ENCODE data around the gene NACA2.
"Not testable (repeated sequence)": the region's sequence is repeated elsewhere in the genome, so short reads cannot be mapped to it uniquely, and the experiment has no call there.

Gene NACA2

GRCh38 chr17:61591018-61591417, at the start of gene NACA2:
NACA2 (minus strand) TSS chr17:61591219; CDS start chr17:61591180, 39 bp downstream.
- DNase-seq (ENCODE audit: low read depth, low spot score), result no peak

DNA sequence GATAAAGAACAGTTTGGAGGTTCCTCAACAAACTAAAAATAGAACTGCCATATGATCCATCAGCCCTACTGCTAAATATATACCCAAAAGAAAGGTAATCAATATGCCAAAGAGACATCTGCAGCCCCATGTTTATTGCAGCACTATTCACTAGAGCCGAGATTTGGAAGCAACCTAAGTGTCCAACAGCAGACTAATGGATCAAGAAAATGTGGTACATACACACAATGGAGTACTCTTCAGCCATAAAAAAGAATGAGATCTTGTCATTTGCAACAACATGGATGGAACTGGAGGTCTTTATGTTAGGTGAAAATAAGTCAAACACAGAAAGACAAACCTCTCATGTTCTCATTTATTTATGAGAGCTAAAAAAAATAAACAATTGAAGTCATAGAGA, 48.8 kb upstream of the NACA2 start:
- no peak for DNase-seq (ENCODE audit: low read depth, low spot score)

DNA sequence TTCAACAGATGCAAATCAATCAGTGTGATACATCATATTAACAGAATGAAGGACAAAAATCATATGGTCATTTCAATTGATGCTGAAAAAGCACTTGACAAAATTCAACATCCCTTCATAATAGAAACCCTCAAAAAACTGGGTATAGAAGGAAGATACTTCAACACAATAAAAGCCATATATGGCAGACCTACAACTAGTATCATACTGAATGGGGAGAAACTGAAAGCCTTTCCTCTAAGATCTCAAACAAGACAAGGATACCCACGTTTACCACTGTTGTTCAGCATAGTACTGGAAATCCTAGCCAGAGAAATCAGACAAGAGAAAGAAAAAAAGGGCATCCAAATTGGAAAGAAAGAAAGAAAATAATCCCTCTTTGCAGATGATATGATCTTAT, 47.1 kb upstream of the NACA2 start:
- DNase-seq (ENCODE audit: low read depth, low spot score), result no peak

- DNase-seq (ENCODE audit: low read depth, low spot score), result peak; percentile 30
These were observed 45.0 kb upstream of the NACA2 start for GRCh38 chr17:61635913-61636432.

- no peak for DNase-seq (ENCODE audit: low read depth, low spot score)
These were observed 44.0 kb upstream of the NACA2 start for GRCh38 chr17:61634942-61635538.

- no peak for DNase-seq (ENCODE audit: low read depth, low spot score)
These were observed 43.1 kb upstream of the NACA2 start for GRCh38 chr17:61634011-61634539.

- DNase-seq (ENCODE audit: low read depth, low spot score), result no peak
These were observed 41.8 kb upstream of the NACA2 start for GRCh38 chr17:61632826-61633225.

DNA sequence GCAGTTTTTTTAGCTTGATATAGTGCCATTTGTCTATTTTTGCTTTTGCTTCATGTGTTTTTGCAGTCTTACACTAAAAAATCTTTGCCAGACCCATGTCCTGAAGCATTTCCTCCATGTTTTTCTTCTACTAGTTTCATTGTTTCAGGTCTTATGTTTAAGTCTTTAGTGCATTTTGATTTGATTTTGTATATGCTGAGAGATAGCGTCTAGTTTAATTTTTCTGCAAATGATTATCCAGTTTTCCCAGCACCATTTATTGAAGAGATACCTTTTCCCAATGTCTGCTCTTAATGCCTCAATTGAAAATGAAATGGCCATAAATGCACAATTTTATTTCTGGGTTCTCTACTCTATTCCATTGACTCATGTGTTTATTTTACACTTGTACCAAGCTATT, 40.8 kb upstream of the NACA2 start:
- DNase-seq (ENCODE audit: low read depth, low spot score), result no peak

DNA sequence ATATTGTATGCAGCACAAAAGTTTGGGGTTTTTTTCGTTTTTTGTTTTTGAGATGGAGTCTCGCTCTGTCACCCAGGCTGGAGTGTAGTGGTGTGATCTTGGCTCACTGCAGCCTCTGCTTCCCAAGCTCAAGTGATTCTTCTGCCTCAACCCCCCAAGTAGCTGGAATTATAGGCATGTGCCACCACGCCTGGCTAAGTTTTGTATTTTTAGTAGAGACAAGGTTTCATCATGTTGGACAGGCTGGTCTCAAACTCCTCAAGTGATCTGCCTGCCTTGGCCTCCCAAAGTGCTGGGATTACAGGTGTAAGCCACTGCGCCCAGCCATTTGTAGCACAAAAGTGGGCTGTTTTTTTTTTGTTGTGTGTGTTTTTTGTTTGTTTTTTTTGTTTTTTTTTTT, 37.1 kb upstream of the NACA2 start:
- DNase-seq (ENCODE audit: low read depth, low spot score), result not testable (repeated sequence)

DNA sequence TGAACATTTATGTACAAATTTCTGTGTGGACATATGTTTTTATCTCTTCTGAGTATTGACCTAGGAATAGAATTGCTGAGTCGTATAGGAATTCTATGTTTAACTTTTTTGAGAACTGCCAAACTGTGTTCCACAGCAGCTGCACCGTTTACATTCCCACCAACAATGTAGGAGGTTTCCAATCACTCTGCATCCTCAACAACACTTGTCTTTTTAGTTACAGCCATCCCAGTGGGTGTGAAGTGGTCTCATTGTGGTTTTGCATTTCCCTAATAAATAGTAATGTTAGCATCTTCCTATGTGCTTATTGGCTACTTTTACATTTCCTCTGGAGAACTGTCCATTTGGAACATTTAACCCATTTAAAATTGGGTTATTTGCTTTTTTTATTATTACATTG, 36.6 kb upstream of the NACA2 start:
- no peak for DNase-seq (ENCODE audit: low read depth, low spot score)

- no peak for DNase-seq (ENCODE audit: low read depth, low spot score)
These were observed 36.1 kb upstream of the NACA2 start for GRCh38 chr17:61627125-61627524.

- DNase-seq (ENCODE audit: low read depth, low spot score), result no peak
These were observed 34.5 kb upstream of the NACA2 start for GRCh38 chr17:61625564-61625963.

DNA sequence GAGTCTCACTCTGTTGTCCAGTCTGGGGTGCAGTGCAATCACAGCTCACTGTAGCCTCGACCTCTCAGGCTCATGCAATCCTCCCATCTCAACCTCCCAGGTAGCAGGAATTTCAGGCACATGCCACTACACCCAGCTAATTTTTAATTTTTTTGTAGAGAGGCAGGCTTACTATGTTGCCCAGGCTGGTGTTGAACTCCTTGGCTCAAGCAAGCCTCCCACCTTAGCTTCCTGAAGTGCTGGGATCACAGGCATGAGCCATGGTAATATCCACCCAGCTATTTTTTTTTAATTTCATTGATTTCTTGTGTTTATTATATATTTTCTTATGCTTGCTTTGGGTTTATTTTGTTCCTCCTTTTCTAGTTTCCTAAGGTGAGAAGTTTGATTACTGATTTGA, 33.9 kb upstream of the NACA2 start:
- DNase-seq (ENCODE audit: low read depth, low spot score), result no peak

- no peak for DNase-seq (ENCODE audit: low read depth, low spot score)
These were observed 30.3 kb upstream of the NACA2 start for GRCh38 chr17:61621317-61621716.

GRCh38 chr17:61619953-61620352, 28.9 kb upstream of the NACA2 start:
- no peak for DNase-seq (ENCODE audit: low read depth, low spot score)

DNA sequence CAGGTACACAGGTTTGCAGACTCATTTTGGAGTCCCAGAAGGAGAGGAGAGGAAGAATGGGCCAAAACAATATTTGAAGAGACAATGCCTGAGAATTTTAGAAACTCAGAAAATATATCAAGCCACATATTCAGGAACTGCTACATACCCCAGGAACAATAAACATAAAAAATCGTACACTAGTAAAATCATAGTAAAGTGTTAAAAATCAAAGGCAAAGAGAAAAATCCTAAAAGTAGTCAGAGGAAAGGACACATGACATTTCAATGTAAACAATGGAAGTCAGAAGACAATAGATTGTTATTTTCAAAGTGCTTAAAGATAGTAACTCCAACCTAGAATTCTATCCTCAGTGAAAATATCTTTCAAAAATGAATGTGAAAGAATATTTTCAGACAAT, 28.5 kb upstream of the NACA2 start:
- DNase-seq (ENCODE audit: low read depth, low spot score), result no peak

DNA sequence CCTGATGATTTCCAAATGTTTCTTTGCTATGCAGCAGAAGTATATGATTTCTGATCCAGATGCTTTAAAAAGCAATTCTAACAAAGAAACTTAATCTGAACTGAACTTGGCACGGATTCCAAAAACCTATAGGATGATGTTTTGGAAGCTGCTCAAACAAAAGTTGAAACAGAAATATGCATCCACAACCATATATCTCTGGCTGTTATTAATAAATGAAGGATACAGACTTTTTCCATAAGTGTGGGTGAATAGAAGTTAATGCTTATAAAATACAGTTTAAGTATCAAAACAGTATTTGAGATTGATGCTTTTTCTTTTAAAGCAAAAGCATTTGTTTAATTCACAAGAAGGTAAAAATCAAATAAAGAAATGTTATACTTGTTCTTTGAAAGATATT, 27.9 kb upstream of the NACA2 start:
- no peak for DNase-seq (ENCODE audit: low read depth, low spot score)

GRCh38 chr17:61617330-61617729, 26.3 kb upstream of the NACA2 start:
- no peak for DNase-seq (ENCODE audit: low read depth, low spot score)

GRCh38 chr17:61616783-61617182, 25.8 kb upstream of the NACA2 start:
- no peak for DNase-seq (ENCODE audit: low read depth, low spot score)

- no peak for DNase-seq (ENCODE audit: low read depth, low spot score)
These were observed 23.2 kb upstream of the NACA2 start for GRCh38 chr17:61614219-61614618.

DNA sequence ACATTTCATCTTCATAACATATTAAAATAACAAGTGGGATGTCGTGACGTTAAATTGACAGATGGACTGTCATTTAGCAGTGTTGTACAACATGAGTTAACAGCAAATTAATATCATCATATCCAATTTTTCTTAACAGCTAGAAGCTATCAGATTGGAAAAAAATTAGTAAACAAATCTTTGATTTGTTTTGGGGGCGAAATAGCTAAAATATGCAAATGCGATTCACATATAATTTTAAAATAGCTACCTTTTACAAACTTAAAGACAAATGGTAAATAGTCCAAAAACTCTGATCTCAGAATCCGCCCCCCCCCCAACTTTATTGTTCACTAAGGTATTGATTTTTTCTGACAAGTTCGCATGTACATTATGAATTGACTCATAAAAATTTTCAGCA, 20.3 kb upstream of the NACA2 start:
- DNase-seq (ENCODE audit: low read depth, low spot score), result no peak

DNA sequence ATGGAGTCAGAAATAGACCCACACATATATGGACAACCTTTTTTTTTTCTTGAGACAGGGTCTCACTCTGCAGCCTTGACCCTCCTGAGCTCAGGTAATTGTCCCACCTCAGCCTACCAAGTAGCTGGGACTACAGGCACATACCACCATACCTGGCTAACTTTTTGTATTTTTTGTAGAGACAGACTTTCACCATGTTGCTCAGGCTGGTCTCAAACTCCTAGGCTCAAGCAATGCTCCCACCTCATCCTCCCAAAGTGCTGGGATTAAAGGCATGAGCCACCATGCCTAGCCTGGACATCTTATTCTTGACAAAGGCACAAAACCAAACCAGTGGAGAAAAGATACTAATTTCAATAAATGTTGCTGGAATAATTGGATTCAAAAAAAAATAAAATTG, 14.7 kb upstream of the NACA2 start:
- DNase-seq (ENCODE audit: low read depth, low spot score), result no peak

DNA sequence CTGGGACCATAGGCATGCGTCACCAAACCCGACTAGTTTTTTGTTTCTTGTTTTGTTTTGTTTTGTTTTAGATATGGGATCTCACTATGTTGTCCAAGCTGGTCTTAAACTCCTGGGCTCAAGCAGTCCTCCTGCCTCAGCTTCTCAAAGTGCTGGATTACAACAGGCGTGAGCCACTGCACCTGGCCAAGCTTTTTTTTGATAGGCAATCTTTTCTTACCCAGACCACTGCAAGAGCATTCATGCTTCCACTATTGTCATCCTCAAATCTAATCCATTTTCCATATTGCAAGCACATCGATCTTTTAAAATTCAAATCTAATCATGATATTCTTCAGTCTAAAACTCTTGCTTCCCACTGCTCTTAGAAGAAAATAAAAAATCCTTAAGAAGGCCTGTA, 10.3 kb upstream of the NACA2 start:
- no peak for DNase-seq (ENCODE audit: low read depth, low spot score)

DNA sequence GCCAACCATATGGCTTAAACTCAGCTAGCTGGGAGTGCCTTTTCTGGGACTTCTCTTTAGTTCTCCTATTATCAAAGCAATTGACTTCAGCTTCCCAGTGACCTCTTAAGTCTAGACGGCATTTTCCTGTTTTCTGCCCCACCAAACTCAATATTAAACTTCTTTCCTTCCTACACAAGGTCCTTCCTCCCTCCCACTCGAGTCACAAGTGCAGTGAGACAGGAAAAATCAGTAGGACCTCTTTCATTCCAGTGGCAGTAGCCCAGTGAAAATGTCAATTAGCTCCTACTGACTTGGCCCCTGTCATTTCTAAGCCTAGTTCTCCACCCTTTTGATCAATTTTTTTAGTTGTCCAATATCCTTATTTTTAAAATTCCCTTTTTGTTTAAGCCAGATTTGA, 9.6 kb upstream of the NACA2 start:
- DNase-seq (ENCODE audit: low read depth, low spot score), result no peak
